H9 (cell line): ENCODE data around the gene FBXL22. TPM values are rescaled to one million over a fixed set of nuclear protein-coding genes. Genes with fewer than 3 reads are reported as not detected.

Experiments
- DNase-seq: peaks from one replicate; pipeline ENCODE4 v3.0.0-alpha.2; 2017
- H2AFZ ChIP-seq: one replicate; pipeline ENCODE4 v1.6.1; 2013; ENCODE audit warnings: mild to moderate bottlenecking, low read length, control low read depth, moderate library complexity
- H2AK5ac ChIP-seq: 2 replicates; pipeline ENCODE4 v1.6.1; 2013; ENCODE audit warnings: low read length, control low read depth, mixed read lengths; ENCODE audit not compliant: insufficient read length
- H2BK120ac ChIP-seq: one replicate; pipeline ENCODE4 v1.6.1; 2013; ENCODE audit warnings: low read depth, mild to moderate bottlenecking, low read length, control low read depth, inconsistent platforms; ENCODE audit not compliant: poor library complexity, severe bottlenecking
- H2BK12ac ChIP-seq: 2 replicates; pipeline ENCODE4 v1.6.1; 2013; ENCODE audit warnings: low read length, control low read depth, mixed read lengths, low read depth; ENCODE audit not compliant: insufficient read length
- H2BK15ac ChIP-seq: 2 replicates; pipeline ENCODE4 v1.6.1; 2013; ENCODE audit warnings: low read depth, low read length, control low read depth
- H2BK20ac ChIP-seq: one replicate; pipeline ENCODE4 v1.6.1; 2013; ENCODE audit warnings: low read depth, mild to moderate bottlenecking, low read length, control low read depth, inconsistent platforms; ENCODE audit not compliant: poor library complexity, severe bottlenecking
- H2BK5ac ChIP-seq: 2 replicates; pipeline ENCODE4 v1.6.1; 2013; ENCODE audit warnings: low read length, control low read depth, mixed read lengths; ENCODE audit not compliant: insufficient read length
- H3K14ac ChIP-seq: 2 replicates; pipeline ENCODE4 v1.6.1; 2013; ENCODE audit warnings: low read length, control low read depth; ENCODE audit not compliant: insufficient read depth
- H3K18ac ChIP-seq: 2 replicates; pipeline ENCODE4 v1.6.1; 2013; ENCODE audit warnings: low read depth, mild to moderate bottlenecking, mixed read lengths, low read length, control low read depth; ENCODE audit not compliant: insufficient read length
- H3K23ac ChIP-seq: 2 replicates; pipeline ENCODE4 v1.6.1; 2013; ENCODE audit warnings: low read length, control low read depth, mixed read lengths, low read depth; ENCODE audit not compliant: insufficient read length
- H3K23me2 ChIP-seq: 2 replicates; pipeline ENCODE4 v1.6.1; 2013; ENCODE audit warnings: low read depth, mild to moderate bottlenecking, mixed read lengths, low read length, control low read depth; ENCODE audit not compliant: insufficient read length, poor library complexity, severe bottlenecking
- H3K27ac ChIP-seq: 2 replicates; pipeline ENCODE4 v1.5.1; 2013; ENCODE audit warnings: low read length, control low read depth, mixed read lengths, low read depth; ENCODE audit not compliant: insufficient read length
- H3K27me3 ChIP-seq: 2 replicates; pipeline ENCODE4 v1.6.1; 2013; ENCODE audit warnings: low read length, control low read depth, inconsistent platforms; ENCODE audit not compliant: insufficient read depth
- H3K4ac ChIP-seq: 2 replicates; pipeline ENCODE4 v1.6.1; 2013; ENCODE audit warnings: low read depth, mild to moderate bottlenecking, control low read depth, inconsistent platforms, low read length, moderate library complexity
- H3K4me1 ChIP-seq: 2 replicates; pipeline ENCODE4 v1.6.1; 2013; ENCODE audit warnings: low read length, control low read depth, inconsistent platforms; ENCODE audit not compliant: insufficient read depth
- H3K4me2 ChIP-seq: 2 replicates; pipeline ENCODE4 v1.6.1; 2013; ENCODE audit warnings: low read length, control low read depth, mixed read lengths; ENCODE audit not compliant: insufficient read length, insufficient read depth
- H3K56ac ChIP-seq: 2 replicates; pipeline ENCODE4 v1.6.1; 2013; ENCODE audit warnings: low read depth, mild to moderate bottlenecking, mixed read lengths, low read length, control low read depth; ENCODE audit not compliant: insufficient read length
- H3K79me1 ChIP-seq: 2 replicates; pipeline ENCODE4 v1.6.1; 2013; ENCODE audit warnings: low read depth, mild to moderate bottlenecking, moderate library complexity, low read length, control low read depth, inconsistent platforms; ENCODE audit not compliant: insufficient read depth, poor library complexity, severe bottlenecking
- H3K79me2 ChIP-seq: 2 replicates; pipeline ENCODE4 v1.6.1; 2013; ENCODE audit warnings: low read length, control low read depth, inconsistent platforms; ENCODE audit not compliant: insufficient read depth
- H3K9ac ChIP-seq: 2 replicates; pipeline ENCODE4 v1.6.1; 2013; ENCODE audit warnings: low read length, control low read depth, mixed read lengths; ENCODE audit not compliant: insufficient read length; ENCODE audit errors: extremely low read depth
- H3K9me3 ChIP-seq: one replicate; pipeline ENCODE4 v1.6.1; 2013; ENCODE audit warnings: low read depth, low read length, inconsistent platforms; ENCODE audit not compliant: control insufficient read depth
- H3T11ph ChIP-seq: one replicate; pipeline ENCODE4 v1.6.1; 2013; ENCODE audit warnings: mild to moderate bottlenecking, low read length, control low read depth, inconsistent platforms
- H4K20me1 ChIP-seq: one replicate; pipeline ENCODE4 v1.6.1; 2013; ENCODE audit not compliant: control insufficient read depth, insufficient read length, insufficient read depth
- H4K5ac ChIP-seq: 2 replicates; pipeline ENCODE4 v1.6.1; 2013; ENCODE audit warnings: low read depth, mild to moderate bottlenecking, mixed read lengths, low read length, control low read depth; ENCODE audit not compliant: insufficient read length
- H4K8ac ChIP-seq: replicated peaks from 2 replicates; pipeline ENCODE4 v1.6.1; 2013; ENCODE audit warnings: low read length, control low read depth, mixed read lengths, low read depth; ENCODE audit not compliant: insufficient read length
- H4K91ac ChIP-seq: 2 replicates; pipeline ENCODE4 v1.6.1; 2013; ENCODE audit warnings: low read depth, mild to moderate bottlenecking, moderate library complexity, mixed read lengths, low read length, control low read depth; ENCODE audit not compliant: insufficient read length
- H3K27ac Mint-ChIP-seq, 3 experiments: 2 replicates in 2 of 3; 3 replicates in 1 of 3; pipeline ENCODE4 v1.8.0; 2020 to 2021; ENCODE audit warnings: mixed read lengths in 3 of 3, mild to moderate bottlenecking in 1 of 3, moderate library complexity in 1 of 3
- H3K27me3 Mint-ChIP-seq: 2 replicates; pipeline ENCODE4 v1.8.0; 2021; ENCODE audit warnings: low read depth, mild to moderate bottlenecking, moderate library complexity, mixed read lengths
- H3K36me3 Mint-ChIP-seq, 3 experiments: 2 replicates in 2 of 3; 3 replicates in 1 of 3; pipeline ENCODE4 v1.8.0; 2020 to 2021; ENCODE audit warnings: low read depth in 3 of 3, mixed read lengths in 3 of 3; ENCODE audit not compliant: insufficient read depth in 1 of 3
- H3K4me1 Mint-ChIP-seq, 2 experiments: 2 replicates each; pipeline ENCODE4 v1.8.0; 2020; ENCODE audit warnings: mixed read lengths in 2 of 2
- H3K4me3 Mint-ChIP-seq, 2 experiments: 2 replicates in 1 of 2; 3 replicates in 1 of 2; pipeline ENCODE4 v1.8.0; 2020 to 2021; ENCODE audit warnings: mild to moderate bottlenecking in 2 of 2, mixed read lengths in 2 of 2, moderate library complexity in 1 of 2
- H3K9me3 Mint-ChIP-seq, 2 experiments: 2 replicates in 1 of 2; 3 replicates in 1 of 2; pipeline ENCODE4 v1.8.0; 2020; ENCODE audit warnings: mild to moderate bottlenecking in 2 of 2, mixed read lengths in 2 of 2, moderate library complexity in 1 of 2
- WGBS: extraction: QIAGEN DNeasy Blood & Tissue Kit; methylation state at CpG from one replicate; pipeline ENCODE4 v1.1.7; 2013; ENCODE audit warnings: missing lambda C conversion rate, low lambda C conversion rate, mixed read lengths; ENCODE audit not compliant: insufficient read length; ENCODE audit errors: extremely low coverage; 5-methylcytosine and 5-hydroxymethylcytosine counted together
- total RNA-seq: library from RNA; stranded (reverse); gene quantifications from 2 replicates; pipeline ENCODE4 v1.2.1, GENCODE V29; 2021
- TF ChIP-seq, protein P1 (sequence below): fragments of 200-600 bp; sonication (generic); conservative IDR thresholded peaks from 3 replicates; pipeline ENCODE4 v1.8.0; 2021; ENCODE audit warnings: antibody characterized with exemption, mild to moderate bottlenecking

The FBXL22 gene
- total RNA-seq, 1 experiment from 2014 or later: 0.52 TPM

- Histone ChIP-seq H4K5ac (no peak overlapping the region), H2BK5ac (no peak overlapping the region), H4K91ac (no peak overlapping the region), H2BK12ac (no peak overlapping the region), H2AK5ac (no peak overlapping the region), H3K4ac (no peak overlapping the region), H3T11ph (no peak overlapping the region), H4K8ac (no peak overlapping the region), H2BK15ac (no peak overlapping the region), H3K27ac (no peak overlapping the region), H3K9me3 (no peaks in the 10 kb centered on the region), H2AFZ (no peak overlapping the region), H3K23me2 (no peaks in the 10 kb centered on the region), H2BK20ac (no peak overlapping the region), H3K27me3 (no peaks in the 10 kb centered on the region), H3K14ac (no peak overlapping the region), H3K18ac (no peak overlapping the region), H3K79me2 (no peaks in the 10 kb centered on the region), H3K56ac (no peak overlapping the region), H3K4me1 (no peaks in the 10 kb centered on the region; the same call in 1 of the 2 replicates), H4K20me1 (no peaks in the 10 kb centered on the region), H3K9ac (no peak overlapping the region), H3K4me2 (no peak overlapping the region), H3K23ac (no peak overlapping the region), H2BK120ac (no peak overlapping the region), H3K79me1 (no peaks in the 10 kb centered on the region)
- Mint-ChIP-seq H3K9me3 (no peaks in the 10 kb centered on the region), H3K4me3 (no peak overlapping the region), H3K27ac (peak overlapping the region in 1 of 3 experiments; percentile 25; a peak in 1 of 7 replicates), H3K27me3 (peaks cover 10% of the 10 kb centered on the region), H3K36me3 (peaks cover 8 to 14% (median 13%) of the 10 kb centered on the region in 3 experiments; a peak in 6 of 7 replicates), H3K4me1 (peaks cover 16 to 32% of the 10 kb centered on the region in 2 experiments)
- no peak for DNase-seq
- TF ChIP-seq, protein P1, sequence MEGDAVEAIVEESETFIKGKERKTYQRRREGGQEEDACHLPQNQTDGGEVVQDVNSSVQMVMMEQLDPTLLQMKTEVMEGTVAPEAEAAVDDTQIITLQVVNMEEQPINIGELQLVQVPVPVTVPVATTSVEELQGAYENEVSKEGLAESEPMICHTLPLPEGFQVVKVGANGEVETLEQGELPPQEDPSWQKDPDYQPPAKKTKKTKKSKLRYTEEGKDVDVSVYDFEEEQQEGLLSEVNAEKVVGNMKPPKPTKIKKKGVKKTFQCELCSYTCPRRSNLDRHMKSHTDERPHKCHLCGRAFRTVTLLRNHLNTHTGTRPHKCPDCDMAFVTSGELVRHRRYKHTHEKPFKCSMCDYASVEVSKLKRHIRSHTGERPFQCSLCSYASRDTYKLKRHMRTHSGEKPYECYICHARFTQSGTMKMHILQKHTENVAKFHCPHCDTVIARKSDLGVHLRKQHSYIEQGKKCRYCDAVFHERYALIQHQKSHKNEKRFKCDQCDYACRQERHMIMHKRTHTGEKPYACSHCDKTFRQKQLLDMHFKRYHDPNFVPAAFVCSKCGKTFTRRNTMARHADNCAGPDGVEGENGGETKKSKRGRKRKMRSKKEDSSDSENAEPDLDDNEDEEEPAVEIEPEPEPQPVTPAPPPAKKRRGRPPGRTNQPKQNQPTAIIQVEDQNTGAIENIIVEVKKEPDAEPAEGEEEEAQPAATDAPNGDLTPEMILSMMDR: no peak
- WGBS: no CpG with 5 or more reads among the region's 3 CpGs
Observed at GRCh38 chr15:63595065-63595464, 2.1 kb upstream of the FBXL22 start.
